Adrenal gland (tissue), 12 donors: Measurements from ENCODE around the gene TAB2. TPM values are rescaled to one million over a fixed set of nuclear protein-coding genes. Genes with fewer than 3 reads are reported as not detected.

ENCODE experiments used
- DNase-seq, 7 donors: peaks; one replicate each; pipeline ENCODE4 v3.0.0-alpha.2; 2019 to 2020
- H3K27ac ChIP-seq, 5 donors: fragments of 200-600 bp; sonication (generic) in 4 of 5; 1 replicate in 3 of 5; 2 replicates in 2 of 5; pipeline versions ENCODE4 v1.5.1 to v1.8.0; 2016 to 2020; ENCODE audit warnings: mild to moderate bottlenecking in 1 of 5
- H3K27me3 ChIP-seq: fragments of 200-600 bp; 2 replicates; pipeline ENCODE4 v1.8.0; 2021
- H3K36me3 ChIP-seq, 2 donors: fragments of 200-600 bp; replicated peaks in 1 of 2; 1 replicate in 1 of 2; 2 replicates in 1 of 2; pipeline versions ENCODE4 v1.5.1 to v1.8.0; 2018 to 2022
- H3K4me1 ChIP-seq, 2 donors: fragments of 200-600 bp; replicated peaks in 1 of 2; 1 replicate in 1 of 2; 2 replicates in 1 of 2; pipeline versions ENCODE4 v1.5.1 to v1.8.0; 2018 to 2021
- H3K4me3 ChIP-seq, 4 donors: fragments of 200-600 bp; sonication (generic) in 3 of 4; one replicate each; pipeline ENCODE4 v1.5.1; 2016 to 2018
- H3K9me3 ChIP-seq, 3 donors: fragments of 200-600 bp; sonication (generic) in 1 of 3; replicated peaks in 1 of 3; 1 replicate in 2 of 3; 2 replicates in 1 of 3; pipeline versions ENCODE4 v1.5.1 to v1.8.0; 2016 to 2021
- CTCF ChIP-seq, 6 experiments: fragments of 450-650 bp in 4 of 6; fragments of 200-600 bp in 2 of 6; sonication (generic) in 1 of 6; IDR thresholded peaks; 1 replicate in 5 of 6; 2 replicates in 1 of 6; pipeline versions ENCODE4 v1.5.1 to v1.8.0; 2016 to 2021; ENCODE audit warnings: antibody characterized with exemption in 6 of 6, mild to moderate bottlenecking in 2 of 6, moderate library complexity in 1 of 6
- POLR2A ChIP-seq, 2 donors: fragments of 450-650 bp; IDR thresholded peaks; one replicate each; pipeline ENCODE4 v1.6.1; 2017; ENCODE audit warnings: antibody characterized with exemption in 2 of 2, mild to moderate bottlenecking in 2 of 2, moderate library complexity in 1 of 2
- WGBS, 4 donors: extraction: QIAGEN DNeasy Blood & Tissue Kit in 2 of 4; methylation state at CpG; one replicate each; pipeline versions ENCODE4 v1.1.5 to v1.1.7; 2013 to 2017; 5-methylcytosine and 5-hydroxymethylcytosine counted together
- intact Hi-C, 2 donors: fragments of 100-400 bp; cut with DNase I; formaldehyde crosslinking; loops; one replicate each; pipeline versions ENCODE4 v1.14.1 to v1.15.0; 2022 to 2023
- polyA plus RNA-seq, 3 donors: library from polyadenylated mRNA; stranded (reverse); fragments of 200-250 nt in 2 of 3; fragments of 350-450 nt in 1 of 3; fragmentation: Illumina TruSeq in 1 of 3; extraction: RNeasy Lipid Tissue Mini Kit (QIAGEN cat#74804) in 1 of 3; gene quantifications; one replicate each; pipeline ENCODE4 v1.2.3, GENCODE V29; 2013 to 2014
- total RNA-seq, 9 donors: library from RNA; depleted of rRNA in 4 of 9; stranded (reverse); fragments of >200 nt in 4 of 9; fragments of 120-200 nt in 1 of 9; fragmentation: NEBNext Ultra II Directional in 1 of 9; extraction: Animal tissue kit (Norgen Biotek cat#: 25700) in 1 of 9; gene quantifications; one replicate each; pipeline versions ENCODE4 v1.1.0 to v1.2.4, GENCODE V29; 2013 to 2023
- donor health status: healthy with polysubstance abuse.
- donor health status: Bipolar disorder and iron deficiency.
- donor health status: DM: yes; HTN: yes; CAD: no.
- donor health status: DM: no; HTN: no; CAD: no.
- donor health status: DM: no; HTN: no; CAD: no.
- donor health status: DM: yes; HTN: yes; CAD: no.

Gene TAB2
- total and polyA plus RNA-seq, 12 donors, result 10.8 to 68.8 (median 43.9) TPM

GRCh38 chr6:149313861-149314260 lies 3.7 kb upstream of the TAB2 start:
- H3K9me3 ChIP-seq, result no peaks in the 10 kb centered on the region
- peaks cover 0 to 2% of the 10 kb centered on the region in 2 donors for H3K4me1 ChIP-seq
- DNase-seq, result no peak
- TF ChIP-seq CTCF (IDR thresholded peaks at IDR 0.05), result no peak
- peaks cover 6% of the 10 kb centered on the region for H3K27me3 ChIP-seq
- H3K36me3 ChIP-seq, result no peaks in the 10 kb centered on the region
- intact Hi-C loops, result loop anchor here (10.0 kb wide), 2 partner anchors 111 to 229 kb away; no protein-coding TSS in a partner anchor
- WGBS, 4 donors, result 90 to 100% (median 97%) methylated on average over 1 of the region's 1 CpG
- no peak overlapping the region for H3K4me3 ChIP-seq
- H3K27ac ChIP-seq, result no peak overlapping the region

- intact Hi-C loops, result loop anchor here (10.0 kb wide), 2 partner anchors 110 to 230 kb away; no protein-coding TSS in a partner anchor
- Histone ChIP-seq H3K9me3 (no peaks in the 10 kb centered on the region), H3K4me1 (peaks cover 2 to 7% of the 10 kb centered on the region in 2 donors), H3K27me3 (peaks cover 6% of the 10 kb centered on the region), H3K36me3 (no peaks in the 10 kb centered on the region), H3K27ac (no peak overlapping the region), H3K4me3 (no peak overlapping the region)
- TF ChIP-seq POLR2A (IDR thresholded peaks at IDR 0.05), result no peak
- 76 to 90% (median 87%) methylated on average over 1 of the region's 1 CpG for whole genome bisulfite sequencing, 4 donors
- no peak for DNase-seq
Observed at GRCh38 chr6:149314325-149314905, 3.1 kb upstream of the TAB2 start.

- Histone ChIP-seq H3K27me3 (peaks cover 6% of the 10 kb centered on the region), H3K36me3 (no peaks in the 10 kb centered on the region), H3K4me1 (peaks cover 12 to 25% of the 10 kb centered on the region in 2 donors), H3K9me3 (no peaks in the 10 kb centered on the region), H3K27ac (peak overlapping the region in 3 of 5 donors; percentile 95 to 97 (median 95)), H3K4me3 (peak overlapping the region in 3 of 4 donors; percentile 14 to 98 (median 89))
- 34 to 41% (median 40%) methylated on average over 7 of the region's 7 CpGs for WGBS, 4 donors
- intact Hi-C loops, result loop anchor here (10.0 kb wide), 2 partner anchors 109 to 231 kb away; no protein-coding TSS in a partner anchor
- TF ChIP-seq POLR2A (IDR thresholded peaks at IDR 0.05) (no peak), CTCF (IDR thresholded peaks at IDR 0.05) (no peak)
- no peak for DNase-seq
Observed at GRCh38 chr6:149316108-149316727, 1.3 kb upstream of the TAB2 start.

- TF ChIP-seq POLR2A (IDR thresholded peaks at IDR 0.05) (peak; percentile 81 to 82), CTCF (IDR thresholded peaks at IDR 0.05) (peak in 2 of 6 experiments; percentile 10 to 35)
- H3K27me3 ChIP-seq, result no peaks in the 10 kb centered on the region
- H3K4me3 ChIP-seq, result peak overlapping the region; percentile 62 to 98 (median 90)
- intact Hi-C loops, result loop anchor here (10.0 kb wide), 2 partner anchors 108 to 232 kb away; no protein-coding TSS in a partner anchor
- peak overlapping the region; percentile 70 to 99 (median 95) for H3K27ac ChIP-seq
- DNase-seq, result peak; percentile 89 to 96 (median 92)
- H3K36me3 ChIP-seq, result no peaks in the 10 kb centered on the region
- WGBS, 4 donors, result 0 to 4% (median 1%) methylated on average over 17 to 96 of the region's 96 CpGs
- no peaks in the 10 kb centered on the region for H3K9me3 ChIP-seq
- peaks cover 12 to 33% of the 10 kb centered on the region in 2 donors for H3K4me1 ChIP-seq
Observed at GRCh38 chr6:149316740-149317643, 520 bp upstream of the TAB2 start.
